GM19468 (cell line): ENCODE data around the gene RPS6KC1.
A peak's percentile ranks its signal among the peaks of the same experiment; 100 is the strongest.
"Not testable (repeated sequence)": the region's sequence is repeated elsewhere in the genome, so short reads cannot be mapped to it uniquely, and the experiment has no call there.

Source experiments
- ATAC-seq: cut with Tn5 transposase; IDR thresholded peaks from one replicate; pipeline ENCODE4 v1.9.1; 2021; ENCODE audit warnings: mild to moderate bottlenecking, moderate library complexity, moderate number of reproducible peaks; ENCODE audit not compliant: unreplicated experiment; ENCODE audit errors: extremely low read depth

The RPS6KC1 gene

DNA sequence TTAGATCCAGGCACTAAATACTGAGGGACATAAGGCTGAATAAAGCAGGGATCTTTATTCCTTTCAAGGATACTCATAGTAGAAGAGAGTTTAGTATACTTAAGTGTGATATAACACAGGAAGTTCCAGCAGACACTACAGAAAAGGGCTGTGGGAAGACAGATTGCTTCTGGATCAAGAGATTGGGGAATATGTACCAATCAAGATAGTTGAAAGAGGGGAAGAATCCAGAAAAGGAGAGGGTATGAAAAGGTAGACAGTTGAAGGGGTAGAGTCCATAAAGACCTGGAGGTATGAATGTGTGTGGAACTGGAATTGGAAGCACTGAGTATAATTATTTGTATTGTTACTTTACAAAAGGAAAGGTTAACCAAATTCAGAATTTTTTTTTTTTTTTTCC, 2.4 kb downstream of the RPS6KC1 start:
- ATAC-seq, result no peak

- no peak for ATAC-seq
Observed at GRCh38 chr1:213054142-213054541, 3.1 kb downstream of the RPS6KC1 start.

GRCh38 chr1:213054733-213055591, 3.9 kb downstream of the RPS6KC1 start:
- no peak for ATAC-seq

- no peak for ATAC-seq
Observed at GRCh38 chr1:213055767-213056166, 4.7 kb downstream of the RPS6KC1 start.

DNA sequence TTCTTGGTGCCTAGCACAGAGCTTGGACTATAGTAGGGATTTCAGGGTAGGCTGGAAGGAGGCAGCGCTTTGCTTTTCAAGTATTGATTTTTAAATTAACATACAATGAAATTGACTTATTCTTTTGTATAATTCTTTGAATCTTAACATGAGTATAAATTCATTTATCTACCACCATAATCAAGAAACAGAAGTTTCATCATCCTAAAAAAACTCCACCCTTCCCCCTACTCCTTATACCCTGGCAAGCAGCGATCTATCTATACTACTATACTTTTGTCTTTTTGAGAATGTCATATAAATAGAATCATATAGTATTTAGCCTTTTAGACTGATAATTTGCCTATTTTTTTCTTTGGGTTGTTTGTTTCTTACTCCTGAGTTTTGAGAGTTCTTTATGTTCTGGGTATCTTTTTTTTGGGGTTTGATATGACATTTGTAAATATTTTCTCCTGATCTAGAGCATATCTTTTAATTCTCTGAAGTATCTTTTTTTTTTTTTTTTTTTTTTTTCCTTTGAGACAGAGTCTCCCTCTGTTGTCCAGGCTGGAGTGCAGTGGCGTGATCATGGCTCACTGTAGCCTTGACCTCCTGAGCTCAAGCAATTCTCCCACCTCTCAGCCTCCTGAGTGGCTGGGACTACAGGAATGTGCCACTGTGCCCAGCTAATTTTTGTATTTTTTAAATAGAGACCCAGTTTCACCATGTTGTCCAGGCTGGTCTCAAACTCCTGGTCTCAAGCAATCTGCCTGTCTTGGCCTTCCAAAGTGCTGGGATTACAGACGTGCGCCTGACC, 6.4 kb downstream of the RPS6KC1 start:
- no peak for ATAC-seq

GRCh38 chr1:213060836-213061235, 9.8 kb downstream of the RPS6KC1 start:
- ATAC-seq, result no peak

DNA sequence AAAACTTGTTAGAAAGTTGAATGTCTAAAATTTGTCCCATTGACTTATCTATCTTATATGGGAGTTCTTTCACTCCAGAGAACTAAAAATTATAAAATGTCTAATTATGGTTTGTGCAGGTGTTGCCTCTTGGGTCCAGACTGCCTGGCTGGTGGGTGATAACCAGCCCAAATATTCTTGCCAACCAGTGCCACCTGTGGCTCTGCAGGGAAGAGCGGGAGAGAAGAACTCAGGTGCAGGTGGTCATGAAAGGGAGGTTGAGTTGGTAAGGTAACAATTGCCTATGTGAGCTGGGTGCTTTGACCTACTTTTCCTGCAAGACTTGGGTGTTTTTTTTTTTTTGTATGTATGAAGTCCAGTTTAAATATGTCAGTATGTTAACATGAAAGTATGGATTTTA, 10.2 kb downstream of the RPS6KC1 start:
- no peak for ATAC-seq

GRCh38 chr1:213065800-213066199, 14.8 kb downstream of the RPS6KC1 start:
- no peak for ATAC-seq

- no peak for ATAC-seq
Observed at GRCh38 chr1:213066363-213066762, 15.3 kb downstream of the RPS6KC1 start.

DNA sequence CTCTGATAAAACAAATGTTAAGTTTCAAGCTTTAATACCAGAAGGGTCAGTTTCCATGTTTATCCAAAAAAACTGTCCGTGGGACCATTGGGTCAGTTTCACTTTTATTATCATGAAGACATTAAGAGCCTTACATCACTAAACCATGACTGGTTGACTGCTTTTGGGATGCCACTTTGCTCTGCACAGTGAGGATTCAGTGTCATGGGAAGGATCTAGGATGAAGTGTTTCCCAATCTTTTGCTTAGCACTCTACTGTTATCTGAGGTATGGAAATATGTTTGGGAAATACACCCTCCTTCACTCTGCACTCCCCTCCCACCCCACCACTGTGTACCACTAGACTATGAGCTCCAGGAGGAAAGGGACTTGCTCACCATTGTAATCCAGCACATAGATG, 16.3 kb downstream of the RPS6KC1 start:
- ATAC-seq, result no peak

DNA sequence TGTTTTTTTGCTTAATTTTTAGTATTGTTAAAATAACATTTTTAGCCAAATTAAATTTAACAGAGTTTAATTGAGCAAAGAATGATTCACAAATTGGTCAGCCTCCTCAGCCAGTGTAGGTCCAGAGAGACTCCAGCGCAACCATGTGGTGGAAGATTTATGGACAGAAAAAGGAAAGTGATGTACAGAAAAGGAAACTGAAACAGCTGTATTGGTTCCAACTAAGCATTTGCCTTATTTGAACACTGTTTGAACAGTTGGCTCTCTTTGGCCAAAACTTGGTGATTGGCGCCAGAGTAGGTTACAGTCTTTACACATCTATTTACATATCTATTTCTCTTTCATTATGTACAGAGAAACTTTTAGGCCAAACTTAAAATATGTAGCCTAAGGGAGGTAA, 19.4 kb downstream of the RPS6KC1 start:
- ATAC-seq, result peak; percentile 93

DNA sequence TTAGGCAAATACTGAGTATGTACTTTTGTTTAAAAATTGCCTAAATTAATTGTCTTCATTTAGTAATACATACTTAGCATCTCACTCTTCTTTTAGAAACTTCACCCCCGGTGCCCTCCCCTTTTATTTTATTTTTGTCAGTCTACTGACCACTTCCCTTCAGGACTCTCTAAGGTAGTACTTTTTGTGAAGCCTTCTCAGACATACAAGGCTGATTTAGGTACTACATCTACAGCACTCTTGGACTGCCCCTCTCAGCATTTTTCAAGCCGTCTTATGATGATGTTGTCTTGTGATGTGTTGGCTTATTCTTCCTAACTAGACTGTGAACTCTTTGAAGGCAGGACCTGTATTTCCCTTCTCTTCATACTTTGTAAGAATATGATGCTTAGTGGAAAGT, 24.7 kb downstream of the RPS6KC1 start:
- peak; percentile 63 for ATAC-seq

DNA sequence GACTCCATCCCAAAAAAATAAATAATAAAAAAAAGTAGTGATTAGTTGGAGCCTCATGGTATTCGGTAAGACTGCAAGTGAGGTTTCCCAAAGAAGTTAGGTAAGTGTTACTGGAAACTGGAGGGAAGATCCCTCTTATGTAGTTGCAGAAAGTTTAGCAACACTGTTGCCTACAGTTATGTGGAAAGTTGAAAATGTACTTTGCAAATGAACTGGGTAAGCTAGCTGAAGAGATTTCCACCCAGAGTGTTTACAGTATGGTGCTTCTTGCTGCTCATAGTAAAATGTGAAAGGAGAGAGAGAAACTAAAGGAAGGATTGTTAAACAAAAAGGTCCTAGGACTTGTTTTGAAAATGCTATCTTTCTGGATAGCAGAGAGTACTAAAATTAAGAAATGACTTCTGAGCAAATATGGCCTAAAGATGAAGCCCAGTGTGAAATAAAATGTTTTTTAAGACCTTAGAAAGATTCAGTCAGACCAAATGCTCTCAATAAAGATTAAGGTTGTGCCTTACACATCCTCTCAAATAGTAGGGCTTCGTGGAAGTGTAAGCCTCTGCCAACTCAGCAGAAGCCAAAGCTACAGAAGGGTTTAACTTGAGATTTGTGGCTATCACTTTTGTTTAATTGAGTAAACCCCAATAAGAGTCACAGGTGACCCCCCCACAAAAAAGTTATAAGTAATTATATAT, 31.5 kb downstream of the RPS6KC1 start:
- ATAC-seq, result no peak

- ATAC-seq, result no peak
Observed at GRCh38 chr1:213083112-213083445, 32.0 kb downstream of the RPS6KC1 start.

DNA sequence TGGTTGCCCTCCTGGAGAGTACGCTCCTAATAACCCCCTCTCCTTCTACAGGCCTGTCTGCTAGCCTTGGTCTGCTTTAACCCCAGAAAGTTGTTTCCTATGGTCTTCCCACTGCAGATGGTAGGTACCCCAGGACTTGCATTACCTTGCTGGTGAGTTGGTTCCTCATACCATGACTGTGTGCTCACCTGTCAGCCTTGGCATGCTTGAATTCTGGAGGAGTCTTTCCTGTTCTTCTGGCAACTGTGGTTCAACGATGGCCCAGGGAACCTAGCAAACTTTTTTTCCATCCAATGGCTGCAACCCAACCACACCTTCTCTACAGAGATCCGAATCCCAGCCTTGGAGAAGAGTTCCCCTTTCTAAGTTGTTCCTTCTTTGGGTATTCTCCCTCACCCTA, 36.9 kb downstream of the RPS6KC1 start:
- ATAC-seq, result no peak

DNA sequence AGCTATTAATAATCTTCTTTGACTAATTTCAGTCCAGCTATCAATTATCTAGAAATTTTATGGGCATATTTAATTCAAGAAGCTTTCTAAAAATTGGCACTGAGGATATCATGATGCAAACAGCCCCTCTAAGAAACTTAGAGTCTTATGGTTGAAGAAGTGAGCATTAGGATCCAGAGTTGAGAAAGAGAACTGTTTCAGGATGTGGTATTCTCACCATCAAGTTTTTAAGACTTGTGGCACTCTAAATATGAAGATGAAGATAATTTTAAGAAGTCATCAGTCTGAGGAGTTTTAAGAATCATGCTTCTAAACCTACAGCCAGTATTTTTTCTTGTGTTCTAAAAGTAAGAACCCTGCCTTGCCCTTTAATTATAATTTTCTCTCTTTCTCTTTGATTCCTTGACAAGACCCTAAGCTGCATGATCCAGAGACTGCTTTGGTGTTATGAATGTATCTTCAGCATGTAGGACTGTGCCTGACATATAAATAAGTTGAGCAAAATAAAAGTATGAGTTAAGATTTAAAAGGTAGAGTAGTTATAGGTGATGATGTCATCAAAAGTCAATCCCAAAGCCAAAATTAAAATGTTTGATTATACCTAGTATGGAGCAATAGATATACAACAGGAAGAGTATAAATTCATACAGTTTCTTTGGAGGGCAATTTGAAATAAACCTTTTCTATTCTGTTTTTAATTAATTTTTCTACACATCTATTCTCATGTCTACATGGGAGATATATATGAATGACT, 39.1 kb downstream of the RPS6KC1 start:
- no peak for ATAC-seq

- ATAC-seq, result no peak
Observed at GRCh38 chr1:213094446-213094845, 43.4 kb downstream of the RPS6KC1 start.

- ATAC-seq, result no peak
Observed at GRCh38 chr1:213095467-213095866, 44.4 kb downstream of the RPS6KC1 start.

DNA sequence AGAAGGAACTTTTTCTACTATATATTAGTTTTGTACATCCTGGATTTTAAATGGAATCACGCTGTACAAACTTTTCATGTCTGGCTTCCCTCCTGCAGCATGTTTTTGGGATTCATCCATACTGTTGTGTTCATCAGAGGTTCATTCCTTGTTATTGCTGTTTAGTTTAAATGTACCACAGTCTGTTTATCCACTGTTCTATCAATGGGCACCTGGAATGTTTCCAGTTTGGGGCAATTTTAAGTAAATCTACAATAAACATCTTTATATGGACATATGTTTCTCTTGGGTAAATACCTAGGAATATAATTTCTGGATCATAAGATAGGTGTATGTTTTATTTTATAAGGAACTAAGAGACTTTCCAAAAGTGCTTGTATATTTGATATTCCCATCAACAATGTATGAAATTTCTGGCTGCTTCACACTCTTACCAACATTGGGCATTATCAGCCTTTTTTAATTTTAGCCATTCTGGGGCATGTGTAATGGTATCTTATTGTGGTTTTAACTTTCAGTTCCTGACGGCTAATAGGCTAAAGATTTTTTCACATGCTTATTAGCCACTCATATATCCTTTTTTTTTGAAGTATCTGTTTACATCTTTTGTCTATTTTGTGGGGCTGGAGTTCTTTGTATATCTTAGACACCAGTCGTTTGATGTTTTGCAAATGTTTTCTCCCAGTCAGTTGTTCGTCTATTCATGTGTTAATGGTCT, 48.8 kb downstream of the RPS6KC1 start:
- no peak for ATAC-seq

DNA sequence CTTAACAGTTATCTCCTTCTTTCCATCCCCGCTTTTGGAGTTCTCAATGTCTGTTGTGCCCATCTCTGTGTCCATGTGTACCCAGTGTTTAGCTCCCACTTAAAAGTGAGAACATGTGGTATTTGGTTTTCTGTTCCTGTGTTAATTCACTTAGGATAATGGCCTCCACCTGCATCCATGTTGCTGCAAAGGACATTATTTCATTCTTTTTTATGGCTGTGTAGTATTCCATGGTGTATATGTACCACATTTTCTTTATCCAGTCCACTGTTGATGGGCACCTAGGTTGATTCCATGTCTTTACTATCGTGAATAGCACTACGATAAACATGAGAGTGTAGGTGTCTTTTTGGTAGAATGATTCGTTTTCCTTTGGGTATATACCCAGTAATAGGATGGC, 49.5 kb downstream of the RPS6KC1 start:
- not testable (repeated sequence) for ATAC-seq
